ENCODE measurements around the gene SKAP2. TPM values are rescaled to one million over a fixed set of nuclear protein-coding genes. Genes with fewer than 3 reads are reported as not detected.

SKAP2 gene
- total RNA-seq, 1 experiment from 2014 or later, result 3.2 TPM

DNA sequence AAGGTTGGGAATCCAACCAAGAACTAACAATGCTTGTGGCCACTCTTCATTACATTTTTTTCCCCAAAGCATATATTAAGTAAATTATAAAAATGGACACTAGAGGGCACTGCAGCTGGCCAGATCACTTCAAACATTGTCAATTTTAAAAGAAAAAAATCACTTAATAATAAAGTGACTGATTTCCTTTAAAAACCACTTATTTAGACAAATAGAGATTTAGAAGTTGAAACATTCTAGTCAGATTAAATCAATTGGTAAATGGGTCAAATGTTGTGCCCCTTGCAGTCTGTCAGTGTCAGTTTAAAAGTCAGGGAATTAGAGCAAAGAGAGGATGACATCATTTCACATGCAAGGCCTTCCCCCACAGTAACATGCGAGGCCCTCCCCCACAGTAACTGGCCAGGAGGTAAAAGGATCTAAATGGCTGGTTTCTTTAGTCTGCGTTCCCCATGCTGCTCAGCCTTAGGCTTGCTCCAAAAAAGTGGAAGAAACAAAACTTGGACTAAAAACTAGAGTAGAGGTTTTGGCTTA lies 177.9 kb downstream of the SKAP2 start:
- H2BK120ac ChIP-seq (ENCODE audit: low read depth, low read length, poor library complexity, severe bottlenecking), result no peak overlapping the region
- H3K14ac ChIP-seq (ENCODE audit: insufficient read depth, low read length), result no peak overlapping the region
- H2BK12ac ChIP-seq (ENCODE audit: insufficient read length, low read depth, low read length), result no peak overlapping the region
- H3K27ac ChIP-seq (ENCODE audit: insufficient read length, low read depth, low read length), result no peak overlapping the region
- H4K20me1 ChIP-seq (ENCODE audit: control insufficient read depth, insufficient read depth, insufficient read length), result no peaks in the 10 kb centered on the region
- H4K8ac ChIP-seq (replicated peaks; ENCODE audit: insufficient read length, low read depth, low read length), result no peak overlapping the region
- H4K91ac ChIP-seq (ENCODE audit: insufficient read length, low read depth, low read length), result no peak overlapping the region
- Mint-ChIP-seq H3K27ac (no peak overlapping the region), H3K27me3 (ENCODE audit: low read depth) (peaks cover 8% of the 10 kb centered on the region), H3K9me3 (no peaks in the 10 kb centered on the region), H3K4me3 (no peak overlapping the region), H3K4me1 (peaks cover 7% of the 10 kb centered on the region in 2 experiments), H3K36me3 (ENCODE audit: insufficient read depth in 1 of 3, low read depth in 3 of 3) (no peaks in the 10 kb centered on the region)
- no peaks in the 10 kb centered on the region for H3K27me3 ChIP-seq (ENCODE audit: insufficient read depth, low read length)
- no peak overlapping the region for H3K23ac ChIP-seq (ENCODE audit: insufficient read length, low read depth, low read length)
- H4K5ac ChIP-seq (ENCODE audit: insufficient read length, low read depth, low read length), result no peak overlapping the region
- H3K79me1 ChIP-seq (ENCODE audit: insufficient read depth, low read depth, low read length, poor library complexity, severe bottlenecking), result no peaks in the 10 kb centered on the region
- H3K18ac ChIP-seq (ENCODE audit: insufficient read length, low read depth, low read length), result no peak overlapping the region
- H2AK5ac ChIP-seq (ENCODE audit: insufficient read length, low read length), result no peak overlapping the region
- H3K79me2 ChIP-seq (ENCODE audit: insufficient read depth, low read length), result no peaks in the 10 kb centered on the region
- no peak overlapping the region for H2BK15ac ChIP-seq (ENCODE audit: low read depth, low read length)
- H3T11ph ChIP-seq (ENCODE audit: low read length), result no peak overlapping the region
- no peak overlapping the region for H3K9ac ChIP-seq (ENCODE audit: extremely low read depth, insufficient read length, low read length)
- H3K4me2 ChIP-seq (ENCODE audit: insufficient read depth, insufficient read length, low read length), result no peak overlapping the region
- no peaks in the 10 kb centered on the region for H3K23me2 ChIP-seq (ENCODE audit: insufficient read length, low read depth, low read length, poor library complexity, severe bottlenecking)
- H2BK20ac ChIP-seq (ENCODE audit: low read depth, low read length, poor library complexity, severe bottlenecking), result no peak overlapping the region
- no peaks in the 10 kb centered on the region for H3K9me3 ChIP-seq (ENCODE audit: control insufficient read depth, low read depth, low read length)
- peak; percentile 66 for DNase-seq
- H2BK5ac ChIP-seq (ENCODE audit: insufficient read length, low read length), result no peak overlapping the region
- no peak overlapping the region for H3K56ac ChIP-seq (ENCODE audit: insufficient read length, low read depth, low read length)
- H3K4ac ChIP-seq (ENCODE audit: low read depth, low read length), result no peak overlapping the region
- WGBS (ENCODE audit: extremely low coverage, insufficient read length, low lambda C conversion rate), result no CpG with 5 or more reads among the region's 2 CpGs
- TF ChIP-seq, protein P1, sequence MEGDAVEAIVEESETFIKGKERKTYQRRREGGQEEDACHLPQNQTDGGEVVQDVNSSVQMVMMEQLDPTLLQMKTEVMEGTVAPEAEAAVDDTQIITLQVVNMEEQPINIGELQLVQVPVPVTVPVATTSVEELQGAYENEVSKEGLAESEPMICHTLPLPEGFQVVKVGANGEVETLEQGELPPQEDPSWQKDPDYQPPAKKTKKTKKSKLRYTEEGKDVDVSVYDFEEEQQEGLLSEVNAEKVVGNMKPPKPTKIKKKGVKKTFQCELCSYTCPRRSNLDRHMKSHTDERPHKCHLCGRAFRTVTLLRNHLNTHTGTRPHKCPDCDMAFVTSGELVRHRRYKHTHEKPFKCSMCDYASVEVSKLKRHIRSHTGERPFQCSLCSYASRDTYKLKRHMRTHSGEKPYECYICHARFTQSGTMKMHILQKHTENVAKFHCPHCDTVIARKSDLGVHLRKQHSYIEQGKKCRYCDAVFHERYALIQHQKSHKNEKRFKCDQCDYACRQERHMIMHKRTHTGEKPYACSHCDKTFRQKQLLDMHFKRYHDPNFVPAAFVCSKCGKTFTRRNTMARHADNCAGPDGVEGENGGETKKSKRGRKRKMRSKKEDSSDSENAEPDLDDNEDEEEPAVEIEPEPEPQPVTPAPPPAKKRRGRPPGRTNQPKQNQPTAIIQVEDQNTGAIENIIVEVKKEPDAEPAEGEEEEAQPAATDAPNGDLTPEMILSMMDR (conservative IDR thresholded peaks at IDR 0.05), result peak; percentile 91
- peak overlapping the region; percentile 65 for H2AFZ ChIP-seq (ENCODE audit: low read length)
- H3K4me1 ChIP-seq (ENCODE audit: insufficient read depth, low read length), result no peaks in the 10 kb centered on the region

Data from H9 (cell line).